ENCODE measurements around the gene GPC6.
"Not testable (repeated sequence)": the region's sequence is repeated elsewhere in the genome, so short reads cannot be mapped to it uniquely, and the experiment has no call there.

The GPC6 gene

DNA sequence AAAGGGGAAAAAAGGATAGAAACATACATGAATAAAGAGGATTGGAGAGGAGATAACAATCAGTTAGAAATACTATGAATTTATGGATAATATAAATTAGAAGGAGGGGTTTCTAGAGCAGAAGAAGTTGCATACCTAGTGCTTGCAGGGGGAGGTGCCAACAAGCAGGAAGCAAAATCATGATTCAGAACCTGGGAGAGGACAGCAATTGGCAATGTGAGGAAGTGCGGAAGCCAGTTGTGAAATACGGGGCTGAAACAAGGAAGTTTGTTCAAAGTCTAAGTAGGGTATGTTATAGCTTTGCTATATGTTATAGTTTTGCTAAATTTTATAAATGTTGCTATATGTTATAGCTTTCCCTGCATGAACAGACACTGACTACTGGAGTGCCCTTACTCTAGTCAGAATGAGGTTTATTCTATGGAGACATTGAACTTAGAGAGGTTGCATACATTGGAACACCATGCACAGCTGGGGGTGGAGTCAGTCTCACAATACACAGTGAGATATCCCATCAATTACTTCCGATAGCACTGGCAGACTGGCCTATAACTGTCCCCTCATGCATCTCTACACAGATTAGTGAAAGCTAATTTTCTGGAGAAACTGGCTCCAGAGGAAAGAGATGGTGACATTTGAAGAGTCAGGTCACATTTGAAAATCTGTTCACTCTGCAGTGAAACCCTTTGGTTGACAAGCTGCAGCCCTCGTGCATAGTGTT is 92.1 kb downstream of the GPC6 start:
- Histone ChIP-seq H3F3A (ENCODE audit: insufficient read depth, low read length) (no peaks in the 10 kb centered on the region), H3K27me3 (replicated peaks; ENCODE audit: insufficient read depth, low read length) (no peaks in the 10 kb centered on the region), H4K20me1 (ENCODE audit: insufficient read depth, low read length) (no peaks in the 10 kb centered on the region), H3K36me3 (replicated peaks; ENCODE audit: insufficient read depth, low read length) (no peaks in the 10 kb centered on the region), H3K9me3 (replicated peaks; ENCODE audit: insufficient read depth, low read length) (no peaks in the 10 kb centered on the region), H3K4me3 (ENCODE audit: low read length) (no peak overlapping the region), H3K79me2 (ENCODE audit: low read length) (no peaks in the 10 kb centered on the region), H3K4me1 (ENCODE audit: low read length) (no peaks in the 10 kb centered on the region), H3K27ac (ENCODE audit: low read length) (no peak overlapping the region), H3K4me2 (ENCODE audit: low read depth, low read length) (no peak overlapping the region), H3K9ac (ENCODE audit: low read length) (no peak overlapping the region), H2AFZ (ENCODE audit: low read length) (no peak overlapping the region), H3K9me2 (replicated peaks; ENCODE audit: insufficient read depth, low read length) (no peaks in the 10 kb centered on the region)
- TF ChIP-seq, protein P1, sequence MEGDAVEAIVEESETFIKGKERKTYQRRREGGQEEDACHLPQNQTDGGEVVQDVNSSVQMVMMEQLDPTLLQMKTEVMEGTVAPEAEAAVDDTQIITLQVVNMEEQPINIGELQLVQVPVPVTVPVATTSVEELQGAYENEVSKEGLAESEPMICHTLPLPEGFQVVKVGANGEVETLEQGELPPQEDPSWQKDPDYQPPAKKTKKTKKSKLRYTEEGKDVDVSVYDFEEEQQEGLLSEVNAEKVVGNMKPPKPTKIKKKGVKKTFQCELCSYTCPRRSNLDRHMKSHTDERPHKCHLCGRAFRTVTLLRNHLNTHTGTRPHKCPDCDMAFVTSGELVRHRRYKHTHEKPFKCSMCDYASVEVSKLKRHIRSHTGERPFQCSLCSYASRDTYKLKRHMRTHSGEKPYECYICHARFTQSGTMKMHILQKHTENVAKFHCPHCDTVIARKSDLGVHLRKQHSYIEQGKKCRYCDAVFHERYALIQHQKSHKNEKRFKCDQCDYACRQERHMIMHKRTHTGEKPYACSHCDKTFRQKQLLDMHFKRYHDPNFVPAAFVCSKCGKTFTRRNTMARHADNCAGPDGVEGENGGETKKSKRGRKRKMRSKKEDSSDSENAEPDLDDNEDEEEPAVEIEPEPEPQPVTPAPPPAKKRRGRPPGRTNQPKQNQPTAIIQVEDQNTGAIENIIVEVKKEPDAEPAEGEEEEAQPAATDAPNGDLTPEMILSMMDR (IDR thresholded peaks at IDR 0.05; ENCODE audit: low read length): no peak
- no peak for TF ChIP-seq EZH2phosphoT487 (IDR thresholded peaks at IDR 0.05; ENCODE audit: low read length)
- TF ChIP-seq EZH2 (optimal IDR thresholded peaks at IDR 0.05; ENCODE audit: low read depth, low read length): no peak
- no peak for DNase-seq

DNA sequence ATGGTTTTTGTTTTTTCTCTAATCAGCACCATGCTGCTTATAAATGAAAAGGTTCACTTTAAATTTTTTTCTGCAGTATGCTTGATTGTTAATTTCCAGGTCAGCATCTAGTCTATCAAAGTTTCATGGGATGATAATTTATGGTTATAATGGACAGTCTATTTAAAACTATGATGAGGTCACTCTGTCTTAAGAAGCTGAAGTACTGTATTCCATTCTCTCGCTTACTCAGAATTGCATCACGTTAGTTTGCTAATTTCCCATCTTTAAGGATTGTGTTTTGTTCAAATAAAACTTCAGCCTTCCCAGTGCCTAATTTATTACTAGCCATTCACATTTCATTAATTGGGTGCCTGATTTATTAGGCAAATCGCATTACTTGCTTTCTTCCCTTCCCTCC is 94.3 kb downstream of the GPC6 start:
- TF ChIP-seq EZH2phosphoT487 (IDR thresholded peaks at IDR 0.05; ENCODE audit: low read length) (no peak), EZH2 (optimal IDR thresholded peaks at IDR 0.05; ENCODE audit: low read depth, low read length) (no peak)
- TF ChIP-seq, protein P1 (IDR thresholded peaks at IDR 0.05; ENCODE audit: low read length): no peak
- Histone ChIP-seq H3K36me3 (replicated peaks; ENCODE audit: insufficient read depth, low read length) (no peaks in the 10 kb centered on the region), H4K20me1 (ENCODE audit: insufficient read depth, low read length) (no peaks in the 10 kb centered on the region), H3K9me2 (replicated peaks; ENCODE audit: insufficient read depth, low read length) (no peaks in the 10 kb centered on the region), H3K27ac (ENCODE audit: low read length) (no peak overlapping the region), H3K4me1 (ENCODE audit: low read length) (no peaks in the 10 kb centered on the region), H3K4me2 (ENCODE audit: low read depth, low read length) (no peak overlapping the region), H3K9me3 (replicated peaks; ENCODE audit: insufficient read depth, low read length) (no peaks in the 10 kb centered on the region), H3F3A (ENCODE audit: insufficient read depth, low read length) (no peaks in the 10 kb centered on the region), H3K4me3 (ENCODE audit: low read length) (no peak overlapping the region), H3K9ac (ENCODE audit: low read length) (no peak overlapping the region), H3K27me3 (replicated peaks; ENCODE audit: insufficient read depth, low read length) (no peaks in the 10 kb centered on the region), H2AFZ (ENCODE audit: low read length) (no peak overlapping the region), H3K79me2 (ENCODE audit: low read length) (no peaks in the 10 kb centered on the region)
- no peak for DNase-seq

DNA sequence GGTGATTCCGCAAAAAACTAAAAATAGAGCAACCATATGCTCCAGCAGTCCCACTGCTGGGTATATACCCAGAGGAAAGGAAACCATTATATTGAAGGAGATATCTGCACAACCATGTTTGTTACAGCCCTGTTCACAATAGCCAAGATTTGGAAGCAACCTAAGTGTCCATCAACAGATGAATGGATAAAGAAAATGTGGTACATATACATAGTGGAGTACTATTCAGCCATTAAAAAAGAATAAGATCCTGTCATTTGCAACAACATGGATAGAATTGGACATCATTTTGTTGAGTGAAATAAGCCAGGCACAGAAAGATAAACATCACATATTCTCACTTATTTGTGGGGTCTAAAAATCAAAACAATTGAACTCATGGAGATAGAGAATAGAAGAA is 97.3 kb downstream of the GPC6 start:
- not testable (repeated sequence) for H3K9me3 ChIP-seq (replicated peaks; ENCODE audit: insufficient read depth, low read length); H3K4me1 ChIP-seq (ENCODE audit: low read length); H3K4me2 ChIP-seq (ENCODE audit: low read depth, low read length); H4K20me1 ChIP-seq (ENCODE audit: insufficient read depth, low read length); DNase-seq; H3K4me3 ChIP-seq (ENCODE audit: low read length); H3K79me2 ChIP-seq (ENCODE audit: low read length); H3K36me3 ChIP-seq (replicated peaks; ENCODE audit: insufficient read depth, low read length); H3K27ac ChIP-seq (ENCODE audit: low read length); H3K9ac ChIP-seq (ENCODE audit: low read length); H3K27me3 ChIP-seq (replicated peaks; ENCODE audit: insufficient read depth, low read length); H3K9me2 ChIP-seq (replicated peaks; ENCODE audit: insufficient read depth, low read length); H3F3A ChIP-seq (ENCODE audit: insufficient read depth, low read length); H2AFZ ChIP-seq (ENCODE audit: low read length)
